Endothelial cell of umbilical vein (primary cell): ENCODE measurements around the gene RTKN2. TPM values are rescaled to one million over a fixed set of nuclear protein-coding genes. Genes with fewer than 3 reads are reported as not detected.

Experiments
- BruUV-seq: library from RNA; stranded (reverse); fragments of 400-500 nt; replicated peaks from 2 replicates; lab custom pipeline; 2021; lab: Mats Ljungman, UMichigan
- CTCF ChIA-PET: fragments of 300-600, 350-600 bp; sonication (Branson Sonifier 250); formaldehyde crosslinking; loops from one replicate; lab custom pipeline; 2021; ENCODE audit warnings: antibody characterized with exemption, inconsistent platforms; lab: Charles Lee
- POLR2A ChIA-PET: fragments of 300-600, 350-600 bp; sonication (Branson Sonifier 250); formaldehyde crosslinking; loops from one replicate; lab custom pipeline; 2021; ENCODE audit warnings: antibody characterized with exemption, inconsistent platforms; lab: Charles Lee
- DNase-seq: peaks from one replicate; pipeline ENCODE4 v3.0.0-alpha.2; 2011; ENCODE audit warnings: low read depth, low spot score
- FAIRE-seq: peaks from 2 replicates; lab custom pipeline; 2011; peaks lifted over from hg19 to GRCh38; lab: Jason Lieb, UNC
- H2AFZ ChIP-seq: 2 replicates; pipeline ENCODE4 v1.6.0; 2012; ENCODE audit warnings: low read depth, low read length, control low read depth, inconsistent platforms
- H3K27ac ChIP-seq: 2 replicates; pipeline ENCODE4 v1.5.1; 2011; ENCODE audit warnings: low read depth, mild to moderate bottlenecking, control low read depth, low read length, moderate library complexity; ENCODE audit not compliant: insufficient read depth
- H3K27me3 ChIP-seq, 2 experiments: 2 replicates each; pipeline versions ENCODE4 v1.6.0 to v1.6.1; 2011; ENCODE audit warnings: low read length in 2 of 2, mixed read lengths in 1 of 2; ENCODE audit not compliant: control insufficient read depth in 2 of 2, insufficient read depth in 2 of 2
- H3K36me3 ChIP-seq, 2 experiments: 2 replicates in 1 of 2; 3 replicates in 1 of 2; pipeline ENCODE4 v1.5.1; 2011; ENCODE audit warnings: low read length in 2 of 2, mild to moderate bottlenecking in 1 of 2, moderate library complexity in 1 of 2; ENCODE audit not compliant: control insufficient read depth in 2 of 2, insufficient read depth in 2 of 2; ENCODE audit errors: extremely low read depth in 1 of 2
- H3K4me1 ChIP-seq: 3 replicates; pipeline ENCODE4 v1.5.1; 2011; ENCODE audit warnings: mild to moderate bottlenecking, low read length; ENCODE audit not compliant: control insufficient read depth, insufficient read depth; ENCODE audit errors: extremely low read depth
- H3K4me2 ChIP-seq: 2 replicates; pipeline ENCODE4 v1.6.1; 2011; ENCODE audit warnings: low read length, control low read depth, mixed read lengths; ENCODE audit not compliant: insufficient read depth
- H3K4me3 ChIP-seq, 3 experiments: fragments of 200-600 bp in 1 of 3; sonication (generic), shearing (Covaris generic) in 1 of 3; replicated peaks in 1 of 3; 2 replicates each; pipeline ENCODE4 v1.5.1; 2011 to 2016; ENCODE audit warnings: control low read depth in 3 of 3, low read length in 3 of 3, mild to moderate bottlenecking in 2 of 3, inconsistent platforms in 1 of 3, low read depth in 1 of 3, moderate library complexity in 1 of 3; ENCODE audit not compliant: insufficient read depth in 1 of 3
- H3K79me2 ChIP-seq: 2 replicates; pipeline ENCODE4 v1.6.0; 2012; ENCODE audit warnings: low read length, inconsistent platforms; ENCODE audit not compliant: control insufficient read depth, insufficient read depth
- H3K9ac ChIP-seq: replicated peaks from 2 replicates; pipeline ENCODE3; 2011; ENCODE audit warnings: low read length, control low read depth; ENCODE audit not compliant: insufficient read depth; ENCODE audit errors: extremely low read depth
- H3K9me1 ChIP-seq: replicated peaks from 3 replicates; pipeline ENCODE4 v1.6.0; 2011; ENCODE audit warnings: mild to moderate bottlenecking, low read length; ENCODE audit not compliant: control insufficient read depth, insufficient read depth; ENCODE audit errors: extremely low read depth
- H3K9me3 ChIP-seq: replicated peaks from 2 replicates; pipeline ENCODE4 v1.5.1; 2012; ENCODE audit warnings: low read length, inconsistent platforms; ENCODE audit not compliant: control insufficient read depth, insufficient read depth
- H4K20me1 ChIP-seq: replicated peaks from 2 replicates; pipeline ENCODE3; 2011; ENCODE audit warnings: mild to moderate bottlenecking, low read length; ENCODE audit not compliant: control insufficient read depth, insufficient read depth; ENCODE audit errors: extremely low read depth
- CTCF ChIP-seq, 2 donors: IDR thresholded peaks; 1 replicate in 1 of 2; 2 replicates in 1 of 2; pipeline ENCODE4 v1.5.1; 2011; ENCODE audit warnings: low read length in 2 of 2, mild to moderate bottlenecking in 2 of 2, moderate library complexity in 2 of 2, control low read depth in 1 of 2, inconsistent platforms in 1 of 2, low read depth in 1 of 2; ENCODE audit not compliant: insufficient read depth in 1 of 2; ENCODE audit errors: extremely low read depth in 1 of 2
- EZH2 ChIP-seq: IDR thresholded peaks from 2 replicates; pipeline ENCODE4 v1.6.1; 2012; ENCODE audit warnings: borderline replicate concordance, low read depth, mild to moderate bottlenecking, moderate library complexity, low read length, inconsistent platforms; ENCODE audit not compliant: severe bottlenecking
- FOS ChIP-seq: IDR thresholded peaks from 2 replicates; pipeline ENCODE4 v1.6.1; 2011; ENCODE audit warnings: mild to moderate bottlenecking, low read length, moderate library complexity, borderline replicate concordance; ENCODE audit not compliant: insufficient read depth
- GATA2 ChIP-seq: IDR thresholded peaks from 2 replicates; pipeline ENCODE4 v1.7.0; 2011; ENCODE audit warnings: low read depth, mild to moderate bottlenecking, moderate library complexity, mixed read lengths, low read length; ENCODE audit not compliant: insufficient read length, insufficient read depth
- JUN ChIP-seq: IDR thresholded peaks from 2 replicates; pipeline ENCODE4 v1.6.1; 2011; ENCODE audit warnings: borderline replicate concordance, low read depth; ENCODE audit not compliant: insufficient read length, insufficient read depth
- MAX ChIP-seq: IDR thresholded peaks from 2 replicates; pipeline ENCODE4 v1.6.1; 2011; ENCODE audit not compliant: insufficient read depth, insufficient read length
- MYC ChIP-seq: IDR thresholded peaks from one replicate; pipeline ENCODE4 v1.6.1; 2011; ENCODE audit warnings: mild to moderate bottlenecking, low read depth, low read length
- POLR2A ChIP-seq: IDR thresholded peaks from 2 replicates; pipeline ENCODE4 v1.6.1; 2012; ENCODE audit warnings: low read depth, mild to moderate bottlenecking, control low read depth, low read length
- POLR2AphosphoS5 ChIP-seq: IDR thresholded peaks from 2 replicates; pipeline ENCODE4 v1.6.1; 2012; ENCODE audit warnings: low read depth, mild to moderate bottlenecking, control low read depth, low read length, moderate library complexity; ENCODE audit not compliant: insufficient read depth
- dilution Hi-C: fragments of 300-500 bp; cut with MboI; formaldehyde crosslinking; loops from one replicate; pipeline ENCODE4 v1.15.0; 2019; ENCODE audit warnings: low sequenced_read_pairs; ENCODE audit not compliant: extremely low pct_ligation_motif_present
- intact Hi-C: fragments of 100-400 bp; cut with micrococcal nuclease; formaldehyde crosslinking; loops from one replicate; pipeline ENCODE4 v1.10.0; 2022
- polyA plus RNA-seq, 4 experiments: library from polyadenylated mRNA; depleted of rRNA in 3 of 4; stranded (reverse) in 3 of 4; unstranded in 1 of 4; fragments of >200 nt; gene quantifications; 2 replicates each; pipeline versions ENCODE4 v1.2.1 to v1.2.3, GENCODE V29; 2011 to 2012; ENCODE audit warnings: missing spikeins in 1 of 4
- total RNA-seq: library from RNA; stranded (reverse); gene quantifications from 2 replicates; pipeline ENCODE4 v1.2.3, GENCODE V29; 2021

Gene RTKN2
- total and polyA plus RNA-seq, 2 donors (not counting 3 experiments of a cell fraction or from before 2014, with no cell fraction given), result 0.65 to 4.8 TPM

- TF ChIP-seq GATA2 (no peak), CTCF (IDR thresholded peaks at IDR 0.05; ENCODE audit: extremely low read depth in 1 of 2, insufficient read depth in 1 of 2, low read depth in 1 of 2, low read length in 2 of 2) (no peak), JUN (no peak), EZH2 (no peak), MAX (no peak), POLR2A (no peak), POLR2AphosphoS5 (no peak), MYC (no peak), FOS (no peak)
- POLR2A ChIA-PET, result interaction anchor here (0.6 kb wide), 1 partner anchor 199 kb away, joined by 3 read pairs; no protein-coding TSS in a partner anchor
- Histone ChIP-seq H3K9me3 (no peaks in the 10 kb centered on the region), H3K9me1 (no peaks in the 10 kb centered on the region), H3K27me3 (peaks cover 0 to 2% of the 10 kb centered on the region in 2 experiments), H4K20me1 (no peaks in the 10 kb centered on the region), H3K4me1 (peaks cover 11% of the 10 kb centered on the region), H3K4me2 (no peak overlapping the region), H3K4me3 (no peak overlapping the region), H3K36me3 (no peaks in the 10 kb centered on the region), H3K27ac (no peak overlapping the region), H2AFZ (no peak overlapping the region), H3K79me2 (no peaks in the 10 kb centered on the region), H3K9ac (no peak overlapping the region)
- no TSS peak for BruUV-seq
- intact Hi-C loops, result no loop called here
- FAIRE-seq (no peak), DNase-seq (no peak)
- CTCF ChIA-PET, result interaction anchor here (0.8 to 1.7 kb wide), 3 partner anchors 230 to 244 kb away, joined by 3 to 5 read pairs (median 3); no protein-coding TSS in a partner anchor
- dilution Hi-C loops, result no loop called here
Measured at GRCh38 chr10:62270020-62270419, 1.4 kb upstream of the RTKN2 start.
